Gastroesophageal sphincter (tissue), 4 donors: ENCODE data around the gene YAP1. TPM values are rescaled to one million over a fixed set of nuclear protein-coding genes. Genes with fewer than 3 reads are reported as not detected.
A peak's percentile ranks its signal among the peaks of the same experiment; 100 is the strongest.

Experiments used
- ATAC-seq: fragments of 150-250 bp; one replicate; pipeline ENCODE4 v1.9.1; 2016; ENCODE audit warnings: mild to moderate bottlenecking, moderate library complexity
- H3K27ac ChIP-seq, 4 donors: fragments of 200-600 bp; sonication (generic) in 3 of 4; 1 replicate in 3 of 4; 2 replicates in 1 of 4; pipeline ENCODE4 v1.5.1; 2016 to 2019
- H3K27me3 ChIP-seq: fragments of 200-600 bp; sonication (generic); one replicate; pipeline ENCODE4 v1.5.1; 2019
- H3K36me3 ChIP-seq, 2 donors: fragments of 200-600 bp; sonication (generic); one replicate each; pipeline ENCODE4 v1.5.1; 2019; ENCODE audit warnings: control low read depth in 1 of 2
- H3K4me1 ChIP-seq, 3 donors: fragments of 200-600 bp; sonication (generic); 1 replicate in 2 of 3; 2 replicates in 1 of 3; pipeline ENCODE4 v1.5.1; 2016 to 2019; ENCODE audit warnings: control low read depth in 2 of 3
- H3K4me3 ChIP-seq, 2 donors: fragments of 200-600 bp; sonication (generic); one replicate each; pipeline ENCODE4 v1.5.1; 2019; ENCODE audit warnings: mild to moderate bottlenecking in 1 of 2, moderate library complexity in 1 of 2
- H3K9me3 ChIP-seq, 3 donors: fragments of 200-600 bp; sonication (generic); one replicate each; pipeline ENCODE4 v1.5.1; 2017 to 2019; ENCODE audit warnings: control low read depth in 2 of 3
- CTCF ChIP-seq, 4 experiments: fragments of 200-600 bp in 2 of 4; fragments of 450-650 bp in 2 of 4; sonication (generic) in 1 of 4; IDR thresholded peaks; one replicate each; pipeline ENCODE4 v1.5.1; 2017 to 2019; ENCODE audit warnings: antibody characterized with exemption in 4 of 4, mild to moderate bottlenecking in 2 of 4, moderate library complexity in 2 of 4
- EP300 ChIP-seq: sonication (generic); formaldehyde crosslinking; IDR thresholded peaks from one replicate; pipeline ENCODE4 v1.6.1; 2017; ENCODE audit warnings: antibody characterized with exemption, mild to moderate bottlenecking
- POLR2A ChIP-seq, 2 donors: fragments of 450-650 bp; IDR thresholded peaks; one replicate each; pipeline ENCODE4 v1.6.1; 2017; ENCODE audit warnings: antibody characterized with exemption in 2 of 2, mild to moderate bottlenecking in 2 of 2, moderate library complexity in 1 of 2
- POLR2AphosphoS5 ChIP-seq: sonication (generic); formaldehyde crosslinking; IDR thresholded peaks from one replicate; pipeline ENCODE4 v1.6.1; 2017; ENCODE audit warnings: antibody characterized with exemption
- WGBS, 2 donors: methylation state at CpG; one replicate each; pipeline ENCODE4 v1.1.5; 2018; ENCODE audit warnings: low coverage in 1 of 2; 5-methylcytosine and 5-hydroxymethylcytosine counted together
- total RNA-seq, 4 donors: library from RNA; depleted of rRNA; stranded (reverse); fragments of >200 nt; gene quantifications; one replicate each; pipeline ENCODE4 v1.1.0, GENCODE V29; 2016

The YAP1 gene
- total RNA-seq, 4 donors from 2014 or later = 192 to 323 (median 278) TPM

GRCh38 chr11:102234779-102235439 lies 124.7 kb downstream of the YAP1 start:
- WGBS, 2 donors = 26 to 32% methylated on average over 7 of the region's 7 CpGs
- Histone ChIP-seq H3K9me3 (no peaks in the 10 kb centered on the region), H3K36me3 (peaks cover 0 to 9% of the 10 kb centered on the region in 2 donors), H3K4me3 (no peak overlapping the region), H3K27me3 (no peaks in the 10 kb centered on the region), H3K27ac (peak overlapping the region in 2 of 4 donors; percentile 39 to 46), H3K4me1 (peaks cover 0 to 21% (median 7%) of the 10 kb centered on the region in 3 donors)
- TF ChIP-seq CTCF (IDR thresholded peaks at IDR 0.05) (no peak), POLR2AphosphoS5 (peak; percentile 51)
- ATAC-seq = no peak

GRCh38 chr11:102237096-102237735 lies 127.0 kb downstream of the YAP1 start:
- no peak for ATAC-seq
- no peak for TF ChIP-seq POLR2A (IDR thresholded peaks at IDR 0.05)
- no peak for TF ChIP-seq EP300
- TF ChIP-seq CTCF (IDR thresholded peaks at IDR 0.05) = no peak
- TF ChIP-seq POLR2AphosphoS5 = no peak
- Histone ChIP-seq H3K9me3 (no peaks in the 10 kb centered on the region), H3K27ac (no peak overlapping the region), H3K4me3 (no peak overlapping the region), H3K27me3 (no peaks in the 10 kb centered on the region), H3K4me1 (peaks cover 0 to 20% (median 0%) of the 10 kb centered on the region in 3 donors), H3K36me3 (peaks cover 0 to 7% of the 10 kb centered on the region in 2 donors)
- WGBS, 2 donors = 87 to 88% methylated on average over 5 of the region's 5 CpGs

GRCh38 chr11:102238391-102238821 lies 128.2 kb downstream of the YAP1 start:
- Histone ChIP-seq H3K36me3 (peaks cover 0 to 5% of the 10 kb centered on the region in 2 donors), H3K27ac (no peak overlapping the region), H3K4me3 (no peak overlapping the region), H3K27me3 (no peaks in the 10 kb centered on the region), H3K9me3 (no peaks in the 10 kb centered on the region), H3K4me1 (peaks cover 0 to 25% (median 0%) of the 10 kb centered on the region in 3 donors)
- ATAC-seq = no peak
- TF ChIP-seq POLR2AphosphoS5 (no peak), POLR2A (IDR thresholded peaks at IDR 0.05) (no peak), CTCF (IDR thresholded peaks at IDR 0.05) (no peak), EP300 (no peak)

GRCh38 chr11:102239448-102239847 lies 129.2 kb downstream of the YAP1 start:
- no peak for ATAC-seq
- TF ChIP-seq POLR2AphosphoS5 = no peak
- TF ChIP-seq CTCF (IDR thresholded peaks at IDR 0.05) = no peak
- TF ChIP-seq EP300 = no peak
- no peak for TF ChIP-seq POLR2A (IDR thresholded peaks at IDR 0.05)
- Histone ChIP-seq H3K9me3 (no peaks in the 10 kb centered on the region), H3K4me1 (peaks cover 0 to 25% (median 0%) of the 10 kb centered on the region in 3 donors), H3K36me3 (no peaks in the 10 kb centered on the region), H3K4me3 (no peak overlapping the region), H3K27me3 (no peaks in the 10 kb centered on the region), H3K27ac (no peak overlapping the region)
- WGBS, 2 donors = 85 to 100% methylated on average over 2 of the region's 2 CpGs

- Histone ChIP-seq H3K4me1 (peaks cover 0 to 21% (median 0%) of the 10 kb centered on the region in 3 donors), H3K27ac (no peak overlapping the region), H3K4me3 (no peak overlapping the region), H3K36me3 (no peaks in the 10 kb centered on the region), H3K9me3 (no peaks in the 10 kb centered on the region), H3K27me3 (no peaks in the 10 kb centered on the region)
- TF ChIP-seq CTCF (IDR thresholded peaks at IDR 0.05) (no peak), EP300 (no peak), POLR2A (IDR thresholded peaks at IDR 0.05) (no peak), POLR2AphosphoS5 (no peak)
- WGBS, 2 donors = 88 to 94% methylated on average over 6 of the region's 6 CpGs
- ATAC-seq = no peak
Observed at GRCh38 chr11:102239911-102240310, 129.7 kb downstream of the YAP1 start.
